ENCODE results near the gene SIN3A. TPM values are rescaled to one million over a fixed set of nuclear protein-coding genes. Genes with fewer than 3 reads are reported as not detected.
"Not testable (repeated sequence)": the region's sequence is repeated elsewhere in the genome, so short reads cannot be mapped to it uniquely, and the experiment has no call there.

SIN3A gene
- total RNA-seq (2022), result 32.5 and 45.5 TPM in 2 replicates
- percentile 74 among the genes with signal in this experiment for Bru-seq, nascent RNA
- BruChase-seq, experiment 1, labeled RNA remaining after a 6-hour chase, result percentile 70 among the genes with signal in this experiment
- BruChase-seq, experiment 2, labeled RNA remaining after a 2-hour chase, result percentile 77 among the genes with signal in this experiment
- long read RNA-seq, full-length matches to known transcripts, result 21 of 58 reads
- long read RNA-seq, partial matches to known transcripts, result 22 of 58 reads
- long read RNA-seq, other reads (novel, unspliced or antisense), result 15 of 58 reads

- intact Hi-C loops (cut with micrococcal nuclease), result loop anchor here (2.0 to 5.0 kb wide), 3 partner anchors 125 to 189 kb away; partner anchors contain the start of genes IMP3, PTPN9 and SNUPN
- Mint-ChIP-seq H3K27ac (ENCODE audit: low read depth, unreplicated experiment) (peak within 1 kb of the TSS; percentile 85), H3K36me3 (ENCODE audit: insufficient read depth, unreplicated experiment) (peaks cover 29% of the 10 kb centered on the region), H3K27me3 (ENCODE audit: insufficient read depth, unreplicated experiment) (no peaks in the 10 kb centered on the region), H3K9me3 (ENCODE audit: unreplicated experiment) (no peaks in the 10 kb centered on the region), H3K4me3 (ENCODE audit: unreplicated experiment) (peak within 1 kb of the TSS; percentile 89), H3K4me1 (ENCODE audit: insufficient read depth, unreplicated experiment) (peaks cover 22% of the 10 kb centered on the region)
- ChIA-PET CTCF (interaction anchor here (0.6 to 1.0 kb wide), 5 partner anchors 84 to 415 kb away, joined by 3 to 5 read pairs (median 4); partner anchors contain the start of gene MAN2C1), POLR2A (interaction anchor here (0.6 to 9.2 kb wide), 37 partner anchors 8 to 1466 kb away, joined by 3 to 245 read pairs (median 5); partner anchors contain the start of genes C15orf39, IMP3, MAN2C1 and PPCDC)
- BruUV-seq (replicated peaks), result no TSS peak
- TF ChIP-seq CTCF (IDR thresholded peaks at IDR 0.05; ENCODE audit: unreplicated experiment), result no peak
- peak; percentile 100 for DNase-seq (ENCODE audit: unreplicated experiment)
Measured at GRCh38 chr15:75451674-75452363, at the start of gene SIN3A. TSS of gene SIN3A (minus strand) at chr15:75451690. CDS start at chr15:75430375, 21,315 bp downstream.

- H3K27me3 Mint-ChIP-seq (ENCODE audit: insufficient read depth, unreplicated experiment), result no peaks in the 10 kb centered on the region
- no peak overlapping the region for H3K4me3 Mint-ChIP-seq (ENCODE audit: unreplicated experiment)
- BruUV-seq (replicated peaks), result no TSS peak
- ChIA-PET CTCF (interaction anchor here (0.8 kb wide), 1 partner anchor 86 kb away, joined by 4 read pairs; the partner anchor contains the start of gene PTPN9), POLR2A (interaction anchor here (0.7 to 1.0 kb wide), 2 partner anchors 84 to 159 kb away, joined by 3 read pairs; no protein-coding TSS in a partner anchor)
- peaks cover 56% of the 10 kb centered on the region for H3K36me3 Mint-ChIP-seq (ENCODE audit: insufficient read depth, unreplicated experiment)
- H3K27ac Mint-ChIP-seq (ENCODE audit: low read depth, unreplicated experiment), result no peak overlapping the region
- H3K4me1 Mint-ChIP-seq (ENCODE audit: insufficient read depth, unreplicated experiment), result no peaks in the 10 kb centered on the region
- no peak for TF ChIP-seq CTCF (IDR thresholded peaks at IDR 0.05; ENCODE audit: unreplicated experiment)
- intact Hi-C loops (cut with micrococcal nuclease), result no loop called here
- no peaks in the 10 kb centered on the region for H3K9me3 Mint-ChIP-seq (ENCODE audit: unreplicated experiment)
- DNase-seq (ENCODE audit: unreplicated experiment), result no peak
Measured at GRCh38 chr15:75493732-75494131, 42.2 kb upstream of the SIN3A start.

GRCh38 chr15:75483961-75484360 is 32.5 kb upstream of the SIN3A start:
- Mint-ChIP-seq H3K4me1 (ENCODE audit: insufficient read depth, unreplicated experiment) (no peaks in the 10 kb centered on the region), H3K36me3 (ENCODE audit: insufficient read depth, unreplicated experiment) (peaks cover 44% of the 10 kb centered on the region), H3K27me3 (ENCODE audit: insufficient read depth, unreplicated experiment) (no peaks in the 10 kb centered on the region), H3K9me3 (ENCODE audit: unreplicated experiment) (no peaks in the 10 kb centered on the region), H3K27ac (ENCODE audit: low read depth, unreplicated experiment) (no peak overlapping the region), H3K4me3 (ENCODE audit: unreplicated experiment) (no peak overlapping the region)
- no TSS peak for BruUV-seq (replicated peaks)
- no peak for DNase-seq (ENCODE audit: unreplicated experiment)
- intact Hi-C loops (cut with micrococcal nuclease), result no loop called here
- ChIA-PET POLR2A (interaction anchor here (0.7 kb wide), 1 partner anchor 135 kb away, joined by 3 read pairs; no protein-coding TSS in a partner anchor), CTCF (interaction anchor here (1.1 kb wide), 1 partner anchor 25 kb away, joined by 3 read pairs; no protein-coding TSS in a partner anchor)
- TF ChIP-seq CTCF (IDR thresholded peaks at IDR 0.05; ENCODE audit: unreplicated experiment), result no peak

- BruUV-seq (replicated peaks); DNase-seq (ENCODE audit: unreplicated experiment); intact Hi-C loops (cut with micrococcal nuclease); H3K4me1 Mint-ChIP-seq (ENCODE audit: insufficient read depth, unreplicated experiment); H3K27ac Mint-ChIP-seq (ENCODE audit: low read depth, unreplicated experiment); POLR2A ChIA-PET; H3K9me3 Mint-ChIP-seq (ENCODE audit: unreplicated experiment); CTCF ChIA-PET; H3K4me3 Mint-ChIP-seq (ENCODE audit: unreplicated experiment); H3K27me3 Mint-ChIP-seq (ENCODE audit: insufficient read depth, unreplicated experiment): not testable (repeated sequence)
- H3K36me3 Mint-ChIP-seq (ENCODE audit: insufficient read depth, unreplicated experiment), result peaks cover 44% of the 10 kb centered on the region
Measured at GRCh38 chr15:75483556-75483955, 32.1 kb upstream of the SIN3A start.

All from MCF 10A (cell line).